Adrenal gland (tissue), 12 donors: Measurements from ENCODE around the gene ASB10. TPM values are rescaled to one million over a fixed set of nuclear protein-coding genes. Genes with fewer than 3 reads are reported as not detected.

Experiments
- DNase-seq, 7 donors: peaks; one replicate each; pipeline ENCODE4 v3.0.0-alpha.2; 2019 to 2020
- H3K27ac ChIP-seq, 5 donors: fragments of 200-600 bp; sonication (generic) in 4 of 5; 1 replicate in 3 of 5; 2 replicates in 2 of 5; pipeline versions ENCODE4 v1.5.1 to v1.8.0; 2016 to 2020; ENCODE audit warnings: mild to moderate bottlenecking in 1 of 5
- H3K27me3 ChIP-seq: fragments of 200-600 bp; 2 replicates; pipeline ENCODE4 v1.8.0; 2021
- H3K36me3 ChIP-seq, 2 donors: fragments of 200-600 bp; replicated peaks in 1 of 2; 1 replicate in 1 of 2; 2 replicates in 1 of 2; pipeline versions ENCODE4 v1.5.1 to v1.8.0; 2018 to 2022
- H3K4me1 ChIP-seq, 2 donors: fragments of 200-600 bp; replicated peaks in 1 of 2; 1 replicate in 1 of 2; 2 replicates in 1 of 2; pipeline versions ENCODE4 v1.5.1 to v1.8.0; 2018 to 2021
- H3K4me3 ChIP-seq, 4 donors: fragments of 200-600 bp; sonication (generic) in 3 of 4; one replicate each; pipeline ENCODE4 v1.5.1; 2016 to 2018
- H3K9me3 ChIP-seq, 3 donors: fragments of 200-600 bp; sonication (generic) in 1 of 3; replicated peaks in 1 of 3; 1 replicate in 2 of 3; 2 replicates in 1 of 3; pipeline versions ENCODE4 v1.5.1 to v1.8.0; 2016 to 2021
- CTCF ChIP-seq, 6 experiments: fragments of 450-650 bp in 4 of 6; fragments of 200-600 bp in 2 of 6; sonication (generic) in 1 of 6; IDR thresholded peaks; 1 replicate in 5 of 6; 2 replicates in 1 of 6; pipeline versions ENCODE4 v1.5.1 to v1.8.0; 2016 to 2021; ENCODE audit warnings: antibody characterized with exemption in 6 of 6, mild to moderate bottlenecking in 2 of 6, moderate library complexity in 1 of 6
- POLR2A ChIP-seq, 2 donors: fragments of 450-650 bp; IDR thresholded peaks; one replicate each; pipeline ENCODE4 v1.6.1; 2017; ENCODE audit warnings: antibody characterized with exemption in 2 of 2, mild to moderate bottlenecking in 2 of 2, moderate library complexity in 1 of 2
- WGBS, 4 donors: extraction: QIAGEN DNeasy Blood & Tissue Kit in 2 of 4; methylation state at CpG; one replicate each; pipeline versions ENCODE4 v1.1.5 to v1.1.7; 2013 to 2017; 5-methylcytosine and 5-hydroxymethylcytosine counted together
- intact Hi-C, 2 donors: fragments of 100-400 bp; cut with DNase I; formaldehyde crosslinking; loops; one replicate each; pipeline versions ENCODE4 v1.14.1 to v1.15.0; 2022 to 2023
- polyA plus RNA-seq, 3 donors: library from polyadenylated mRNA; stranded (reverse); fragments of 200-250 nt in 2 of 3; fragments of 350-450 nt in 1 of 3; fragmentation: Illumina TruSeq in 1 of 3; extraction: RNeasy Lipid Tissue Mini Kit (QIAGEN cat#74804) in 1 of 3; gene quantifications; one replicate each; pipeline ENCODE4 v1.2.3, GENCODE V29; 2013 to 2014
- total RNA-seq, 9 donors: library from RNA; depleted of rRNA in 4 of 9; stranded (reverse); fragments of >200 nt in 4 of 9; fragments of 120-200 nt in 1 of 9; fragmentation: NEBNext Ultra II Directional in 1 of 9; extraction: Animal tissue kit (Norgen Biotek cat#: 25700) in 1 of 9; gene quantifications; one replicate each; pipeline versions ENCODE4 v1.1.0 to v1.2.4, GENCODE V29; 2013 to 2023
- donor health status: healthy with polysubstance abuse.
- donor health status: Bipolar disorder and iron deficiency.
- donor health status: DM: yes; HTN: yes; CAD: no.
- donor health status: DM: no; HTN: no; CAD: no.
- donor health status: DM: no; HTN: no; CAD: no.
- donor health status: DM: yes; HTN: yes; CAD: no.

The ASB10 gene
- total and polyA plus RNA-seq, 12 donors = not detected

DNA sequence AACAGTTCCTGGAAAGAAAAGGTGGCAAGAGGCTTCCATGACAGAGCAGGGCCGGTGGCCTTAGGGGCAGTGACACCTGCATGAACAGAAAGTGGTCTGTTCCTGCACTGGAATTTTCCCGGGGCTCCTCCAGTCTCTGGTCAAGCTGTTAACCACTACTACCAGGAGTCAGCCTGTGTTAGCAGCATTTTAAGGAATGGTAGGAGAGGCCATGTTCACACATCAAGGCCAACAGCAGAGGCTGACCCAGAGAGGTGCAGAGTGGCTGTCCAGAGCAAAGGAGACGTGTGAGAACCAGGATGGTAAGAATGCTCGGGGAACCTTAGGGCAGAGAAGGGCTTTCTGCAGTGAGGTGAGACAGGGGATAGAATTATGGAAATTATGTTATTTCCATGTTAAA is 14.7 kb upstream of the ASB10 start:
- H3K27me3 ChIP-seq = no peaks in the 10 kb centered on the region
- H3K4me1 ChIP-seq = no peaks in the 10 kb centered on the region
- TF ChIP-seq CTCF (IDR thresholded peaks at IDR 0.05) (no peak), POLR2A (IDR thresholded peaks at IDR 0.05) (no peak)
- no peak for DNase-seq
- WGBS, 4 donors = 75 to 95% (median 84%) methylated on average over 4 of the region's 4 CpGs
- H3K27ac ChIP-seq = no peak overlapping the region
- no peaks in the 10 kb centered on the region for H3K9me3 ChIP-seq
- intact Hi-C loops = no loop called here
- no peak overlapping the region for H3K4me3 ChIP-seq
- no peaks in the 10 kb centered on the region for H3K36me3 ChIP-seq

GRCh38 chr7:151201344-151201743 is 14.3 kb upstream of the ASB10 start:
- H3K27me3 ChIP-seq = no peaks in the 10 kb centered on the region
- H3K4me1 ChIP-seq = no peaks in the 10 kb centered on the region
- intact Hi-C loops = no loop called here
- H3K4me3 ChIP-seq = no peak overlapping the region
- WGBS, 4 donors = 79 to 88% (median 82%) methylated on average over 3 of the region's 3 CpGs
- DNase-seq = no peak
- no peaks in the 10 kb centered on the region for H3K36me3 ChIP-seq
- H3K27ac ChIP-seq = no peak overlapping the region
- TF ChIP-seq POLR2A (IDR thresholded peaks at IDR 0.05) (no peak), CTCF (IDR thresholded peaks at IDR 0.05) (no peak)
- no peaks in the 10 kb centered on the region for H3K9me3 ChIP-seq

DNA sequence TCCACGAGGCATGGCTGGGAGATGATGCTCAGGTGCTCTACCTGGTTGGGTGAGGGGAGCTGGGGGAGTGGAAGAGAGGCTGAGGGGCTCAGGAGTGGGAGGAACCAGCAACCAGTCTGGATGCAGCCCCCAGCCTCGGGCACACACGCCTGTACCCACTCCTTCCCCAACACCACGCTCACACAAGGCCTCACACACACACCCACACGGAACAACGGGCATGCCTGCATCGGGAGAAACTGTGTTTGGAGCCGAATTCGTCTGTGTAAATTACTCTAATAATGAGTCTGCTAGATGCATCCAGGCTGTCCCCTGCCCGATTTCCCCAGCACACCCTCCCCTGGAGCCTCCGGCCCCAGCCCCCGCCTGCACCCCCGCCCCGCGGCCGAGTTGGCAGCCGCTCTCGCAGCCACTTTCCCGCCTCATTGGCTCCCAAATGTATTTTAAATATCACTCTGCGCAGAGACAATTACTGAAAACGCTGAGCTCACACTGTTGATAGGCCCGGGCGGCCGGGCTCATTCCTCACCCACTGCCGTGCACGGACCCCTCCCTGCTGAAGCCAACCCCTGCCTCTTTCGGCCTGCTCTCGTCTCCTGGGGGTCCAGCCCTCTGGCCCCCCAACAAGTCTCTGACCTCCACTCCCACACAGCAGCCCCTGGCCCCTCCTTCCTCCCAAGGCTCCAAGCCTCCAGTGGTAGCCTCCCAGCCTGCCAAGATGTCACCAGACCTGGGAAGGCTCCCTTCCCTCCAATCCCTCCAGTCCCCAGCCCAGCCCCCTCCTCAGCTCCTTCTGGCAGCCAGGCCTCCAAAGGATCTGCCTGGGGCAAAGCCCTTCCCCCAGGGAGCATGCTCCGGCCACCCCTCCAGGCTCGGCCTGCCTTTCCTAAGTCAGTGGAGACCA is 12.1 kb upstream of the ASB10 start:
- Histone ChIP-seq H3K27ac (no peak overlapping the region), H3K4me3 (no peak overlapping the region), H3K4me1 (no peaks in the 10 kb centered on the region), H3K27me3 (no peaks in the 10 kb centered on the region), H3K9me3 (no peaks in the 10 kb centered on the region), H3K36me3 (no peaks in the 10 kb centered on the region)
- intact Hi-C loops = no loop called here
- no peak for DNase-seq
- 47 to 75% (median 61%) methylated on average over 20 to 30 of the region's 30 CpGs for WGBS, 4 donors
- no peak for TF ChIP-seq CTCF (IDR thresholded peaks at IDR 0.05)

DNA sequence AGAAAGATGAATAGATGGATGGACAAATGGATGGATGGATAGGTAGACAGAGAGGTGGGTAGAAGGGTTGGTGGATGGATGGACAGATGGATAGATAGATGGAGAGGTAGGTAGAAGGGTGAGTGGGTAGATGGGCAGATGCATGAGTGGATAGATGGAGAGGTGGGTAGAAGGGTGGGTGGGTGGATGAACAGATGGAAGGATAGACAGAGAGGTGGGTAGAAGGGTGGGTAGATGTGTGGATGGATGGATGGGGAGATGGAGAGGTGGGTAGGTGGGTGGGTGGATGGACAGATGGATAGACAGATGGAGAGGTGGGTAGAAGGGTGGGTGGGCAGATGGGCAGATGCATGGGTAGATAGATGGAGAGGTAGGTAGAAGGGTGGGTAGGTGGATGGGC is 10.9 kb upstream of the ASB10 start:
- no peaks in the 10 kb centered on the region for H3K27me3 ChIP-seq
- TF ChIP-seq CTCF (IDR thresholded peaks at IDR 0.05) (no peak), POLR2A (IDR thresholded peaks at IDR 0.05) (no peak)
- DNase-seq = no peak
- H3K4me1 ChIP-seq = no peaks in the 10 kb centered on the region
- no peak overlapping the region for H3K4me3 ChIP-seq
- H3K9me3 ChIP-seq = no peaks in the 10 kb centered on the region
- intact Hi-C loops = no loop called here
- no peaks in the 10 kb centered on the region for H3K36me3 ChIP-seq
- H3K27ac ChIP-seq = no peak overlapping the region
